Endothelial cell of umbilical vein (primary cell): Measurements from ENCODE around the gene TMEM239. TPM values are rescaled to one million over a fixed set of nuclear protein-coding genes. Genes with fewer than 3 reads are reported as not detected.

ENCODE experiments used
- Bru-seq: library from RNA; stranded (reverse); fragments of 400-500 nt; gene quantifications from one replicate; lab custom pipeline; 2021; lab: Mats Ljungman, UMichigan
- BruChase-seq, 2 experiments: library from RNA; stranded (reverse); fragments of 400-500 nt; gene quantifications; one replicate each; lab custom pipeline; 2021; lab: Mats Ljungman, UMichigan
- BruUV-seq: library from RNA; stranded (reverse); fragments of 400-500 nt; replicated peaks from 2 replicates; lab custom pipeline; 2021; lab: Mats Ljungman, UMichigan
- CTCF ChIA-PET: fragments of 300-600, 350-600 bp; sonication (Branson Sonifier 250); formaldehyde crosslinking; loops from one replicate; lab custom pipeline; 2021; ENCODE audit warnings: antibody characterized with exemption, inconsistent platforms; lab: Charles Lee
- POLR2A ChIA-PET: fragments of 300-600, 350-600 bp; sonication (Branson Sonifier 250); formaldehyde crosslinking; loops from one replicate; lab custom pipeline; 2021; ENCODE audit warnings: antibody characterized with exemption, inconsistent platforms; lab: Charles Lee
- DNase-seq: peaks from one replicate; pipeline ENCODE4 v3.0.0-alpha.2; 2011; ENCODE audit warnings: low read depth, low spot score
- FAIRE-seq: peaks from 2 replicates; lab custom pipeline; 2011; peaks lifted over from hg19 to GRCh38; lab: Jason Lieb, UNC
- H2AFZ ChIP-seq: 2 replicates; pipeline ENCODE4 v1.6.0; 2012; ENCODE audit warnings: low read depth, low read length, control low read depth, inconsistent platforms
- H3K27ac ChIP-seq: 2 replicates; pipeline ENCODE4 v1.5.1; 2011; ENCODE audit warnings: low read depth, mild to moderate bottlenecking, control low read depth, low read length, moderate library complexity; ENCODE audit not compliant: insufficient read depth
- H3K27me3 ChIP-seq, 2 experiments: 2 replicates each; pipeline versions ENCODE4 v1.6.0 to v1.6.1; 2011; ENCODE audit warnings: low read length in 2 of 2, mixed read lengths in 1 of 2; ENCODE audit not compliant: control insufficient read depth in 2 of 2, insufficient read depth in 2 of 2
- H3K36me3 ChIP-seq, 2 experiments: 2 replicates in 1 of 2; 3 replicates in 1 of 2; pipeline ENCODE4 v1.5.1; 2011; ENCODE audit warnings: low read length in 2 of 2, mild to moderate bottlenecking in 1 of 2, moderate library complexity in 1 of 2; ENCODE audit not compliant: control insufficient read depth in 2 of 2, insufficient read depth in 2 of 2; ENCODE audit errors: extremely low read depth in 1 of 2
- H3K4me1 ChIP-seq: 3 replicates; pipeline ENCODE4 v1.5.1; 2011; ENCODE audit warnings: mild to moderate bottlenecking, low read length; ENCODE audit not compliant: control insufficient read depth, insufficient read depth; ENCODE audit errors: extremely low read depth
- H3K4me2 ChIP-seq: 2 replicates; pipeline ENCODE4 v1.6.1; 2011; ENCODE audit warnings: low read length, control low read depth, mixed read lengths; ENCODE audit not compliant: insufficient read depth
- H3K4me3 ChIP-seq, 3 experiments: fragments of 200-600 bp in 1 of 3; sonication (generic), shearing (Covaris generic) in 1 of 3; replicated peaks in 1 of 3; 2 replicates each; pipeline ENCODE4 v1.5.1; 2011 to 2016; ENCODE audit warnings: control low read depth in 3 of 3, low read length in 3 of 3, mild to moderate bottlenecking in 2 of 3, inconsistent platforms in 1 of 3, low read depth in 1 of 3, moderate library complexity in 1 of 3; ENCODE audit not compliant: insufficient read depth in 1 of 3
- H3K79me2 ChIP-seq: 2 replicates; pipeline ENCODE4 v1.6.0; 2012; ENCODE audit warnings: low read length, inconsistent platforms; ENCODE audit not compliant: control insufficient read depth, insufficient read depth
- H3K9ac ChIP-seq: replicated peaks from 2 replicates; pipeline ENCODE3; 2011; ENCODE audit warnings: low read length, control low read depth; ENCODE audit not compliant: insufficient read depth; ENCODE audit errors: extremely low read depth
- H3K9me1 ChIP-seq: replicated peaks from 3 replicates; pipeline ENCODE4 v1.6.0; 2011; ENCODE audit warnings: mild to moderate bottlenecking, low read length; ENCODE audit not compliant: control insufficient read depth, insufficient read depth; ENCODE audit errors: extremely low read depth
- H3K9me3 ChIP-seq: replicated peaks from 2 replicates; pipeline ENCODE4 v1.5.1; 2012; ENCODE audit warnings: low read length, inconsistent platforms; ENCODE audit not compliant: control insufficient read depth, insufficient read depth
- H4K20me1 ChIP-seq: replicated peaks from 2 replicates; pipeline ENCODE3; 2011; ENCODE audit warnings: mild to moderate bottlenecking, low read length; ENCODE audit not compliant: control insufficient read depth, insufficient read depth; ENCODE audit errors: extremely low read depth
- EZH2 ChIP-seq: IDR thresholded peaks from 2 replicates; pipeline ENCODE4 v1.6.1; 2012; ENCODE audit warnings: borderline replicate concordance, low read depth, mild to moderate bottlenecking, moderate library complexity, low read length, inconsistent platforms; ENCODE audit not compliant: severe bottlenecking
- FOS ChIP-seq: IDR thresholded peaks from 2 replicates; pipeline ENCODE4 v1.6.1; 2011; ENCODE audit warnings: mild to moderate bottlenecking, low read length, moderate library complexity, borderline replicate concordance; ENCODE audit not compliant: insufficient read depth
- GATA2 ChIP-seq: IDR thresholded peaks from 2 replicates; pipeline ENCODE4 v1.7.0; 2011; ENCODE audit warnings: low read depth, mild to moderate bottlenecking, moderate library complexity, mixed read lengths, low read length; ENCODE audit not compliant: insufficient read length, insufficient read depth
- JUN ChIP-seq: IDR thresholded peaks from 2 replicates; pipeline ENCODE4 v1.6.1; 2011; ENCODE audit warnings: borderline replicate concordance, low read depth; ENCODE audit not compliant: insufficient read length, insufficient read depth
- MYC ChIP-seq: IDR thresholded peaks from one replicate; pipeline ENCODE4 v1.6.1; 2011; ENCODE audit warnings: mild to moderate bottlenecking, low read depth, low read length
- POLR2A ChIP-seq: IDR thresholded peaks from 2 replicates; pipeline ENCODE4 v1.6.1; 2012; ENCODE audit warnings: low read depth, mild to moderate bottlenecking, control low read depth, low read length
- POLR2AphosphoS5 ChIP-seq: IDR thresholded peaks from 2 replicates; pipeline ENCODE4 v1.6.1; 2012; ENCODE audit warnings: low read depth, mild to moderate bottlenecking, control low read depth, low read length, moderate library complexity; ENCODE audit not compliant: insufficient read depth
- dilution Hi-C: fragments of 300-500 bp; cut with MboI; formaldehyde crosslinking; loops from one replicate; pipeline ENCODE4 v1.15.0; 2019; ENCODE audit warnings: low sequenced_read_pairs; ENCODE audit not compliant: extremely low pct_ligation_motif_present
- intact Hi-C: fragments of 100-400 bp; cut with micrococcal nuclease; formaldehyde crosslinking; loops from one replicate; pipeline ENCODE4 v1.10.0; 2022
- long read RNA-seq: library from polyadenylated mRNA; stranded (forward); transcript quantifications from one replicate; pipeline ENCODE4 v2.0.0, GENCODE V29; 2021
- polyA minus RNA-seq, 3 experiments: library from RNA; depleted of rRNA, polyadenylated mRNA; stranded (reverse); fragments of >200 nt; gene quantifications; 1 replicate in 1 of 3; 2 replicates in 2 of 3; pipeline ENCODE4 v1.2.3, GENCODE V29; 2011
- polyA plus RNA-seq, 4 experiments: library from polyadenylated mRNA; depleted of rRNA in 3 of 4; stranded (reverse) in 3 of 4; unstranded in 1 of 4; fragments of >200 nt; gene quantifications; 2 replicates each; pipeline versions ENCODE4 v1.2.1 to v1.2.3, GENCODE V29; 2011 to 2012; ENCODE audit warnings: missing spikeins in 1 of 4
- total RNA-seq: library from RNA; stranded (reverse); gene quantifications from 2 replicates; pipeline ENCODE4 v1.2.3, GENCODE V29; 2021
- TF ChIP-seq, protein P1 (sequence below), 2 donors: IDR thresholded peaks; 1 replicate in 1 of 2; 2 replicates in 1 of 2; pipeline ENCODE4 v1.5.1; 2011; ENCODE audit warnings: low read length in 2 of 2, mild to moderate bottlenecking in 2 of 2, moderate library complexity in 2 of 2, control low read depth in 1 of 2, inconsistent platforms in 1 of 2, low read depth in 1 of 2; ENCODE audit not compliant: insufficient read depth in 1 of 2; ENCODE audit errors: extremely low read depth in 1 of 2
- TF ChIP-seq, protein P2 (sequence below): IDR thresholded peaks from 2 replicates; pipeline ENCODE4 v1.6.1; 2011; ENCODE audit not compliant: insufficient read depth, insufficient read length

TMEM239 gene
- total RNA-seq, result not detected in 2 replicates
- not detected in 2 replicates for polyA plus RNA-seq
- polyA plus RNA-seq (2011; cell fraction: cytosol; rRNA removed), result not detected in 2 replicates
- polyA plus RNA-seq (2011; cell fraction: nucleus; rRNA removed), result not detected in 2 replicates
- polyA plus RNA-seq (2012), result not detected in 2 replicates
- polyA minus RNA-seq, result not detected in 2 replicates
- not detected for polyA minus RNA-seq (2011; cell fraction: cytosol; rRNA and poly(A)+ RNA removed)
- polyA minus RNA-seq (2011; cell fraction: nucleus; rRNA and poly(A)+ RNA removed), result not detected in 2 replicates
- Bru-seq, nascent RNA, result not detected
- BruChase-seq, experiment 1, labeled RNA remaining after a 6-hour chase, result not detected
- BruChase-seq, experiment 2, labeled RNA remaining after a 2-hour chase, result not detected
- long read RNA-seq, result 0 reads

DNA sequence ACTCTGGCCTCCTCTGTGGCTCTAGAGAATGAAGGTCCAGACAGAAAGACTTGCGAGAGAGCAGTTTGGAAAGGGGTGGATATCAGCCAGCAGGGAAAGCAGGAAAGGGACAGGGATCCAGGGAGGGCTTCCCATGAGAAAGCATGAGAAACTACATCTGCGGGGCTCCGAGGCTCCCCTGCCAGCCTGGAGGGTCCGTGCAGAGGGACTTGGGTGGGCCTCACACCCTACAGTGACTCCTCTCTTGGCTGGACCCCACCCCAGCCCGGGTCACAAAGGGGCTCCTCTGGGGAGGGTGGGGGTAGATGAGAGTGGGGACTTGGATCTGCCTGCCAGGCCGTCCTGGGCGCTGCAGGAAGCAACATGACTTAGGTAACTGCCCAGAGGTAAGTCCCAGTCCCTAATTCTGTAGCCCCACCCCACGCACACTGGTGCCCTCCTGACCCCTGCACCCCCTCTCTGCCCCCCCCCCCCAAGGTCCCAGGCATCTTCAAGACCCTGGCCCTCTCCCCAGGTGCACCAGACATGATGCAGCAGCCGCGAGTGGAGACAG is at the start of gene TMEM239:
Gene TMEM239 (plus strand): TSS at position 335 of the 553 bp plus-strand sequence. CDS start 191 bp downstream, at position 526.
- H2AFZ ChIP-seq, result no peak within 1 kb of the TSS
- DNase-seq, result no peak
- no peak within 1 kb of the TSS for H3K27ac ChIP-seq
- peaks cover 18 to 26% of the 10 kb centered on the region in 2 experiments for H3K27me3 ChIP-seq
- H3K36me3 ChIP-seq, result no peaks in the 10 kb centered on the region
- CTCF ChIA-PET, result interaction anchor here (0.7 to 1.0 kb wide), 3 partner anchors 23 to 38 kb away, joined by 3 to 6 read pairs (median 3); no protein-coding TSS in a partner anchor
- FAIRE-seq, result no peak
- no peaks in the 10 kb centered on the region for H3K9me1 ChIP-seq
- H3K9me3 ChIP-seq, result peaks cover 1% of the 10 kb centered on the region
- H3K4me1 ChIP-seq, result no peaks in the 10 kb centered on the region
- intact Hi-C loops (no loop called here), dilution Hi-C loops (no loop called here)
- no peak for TF ChIP-seq GATA2
- TF ChIP-seq EZH2, result no peak
- TF ChIP-seq POLR2AphosphoS5, result no peak
- TF ChIP-seq MYC, result no peak
- TF ChIP-seq, protein P1, sequence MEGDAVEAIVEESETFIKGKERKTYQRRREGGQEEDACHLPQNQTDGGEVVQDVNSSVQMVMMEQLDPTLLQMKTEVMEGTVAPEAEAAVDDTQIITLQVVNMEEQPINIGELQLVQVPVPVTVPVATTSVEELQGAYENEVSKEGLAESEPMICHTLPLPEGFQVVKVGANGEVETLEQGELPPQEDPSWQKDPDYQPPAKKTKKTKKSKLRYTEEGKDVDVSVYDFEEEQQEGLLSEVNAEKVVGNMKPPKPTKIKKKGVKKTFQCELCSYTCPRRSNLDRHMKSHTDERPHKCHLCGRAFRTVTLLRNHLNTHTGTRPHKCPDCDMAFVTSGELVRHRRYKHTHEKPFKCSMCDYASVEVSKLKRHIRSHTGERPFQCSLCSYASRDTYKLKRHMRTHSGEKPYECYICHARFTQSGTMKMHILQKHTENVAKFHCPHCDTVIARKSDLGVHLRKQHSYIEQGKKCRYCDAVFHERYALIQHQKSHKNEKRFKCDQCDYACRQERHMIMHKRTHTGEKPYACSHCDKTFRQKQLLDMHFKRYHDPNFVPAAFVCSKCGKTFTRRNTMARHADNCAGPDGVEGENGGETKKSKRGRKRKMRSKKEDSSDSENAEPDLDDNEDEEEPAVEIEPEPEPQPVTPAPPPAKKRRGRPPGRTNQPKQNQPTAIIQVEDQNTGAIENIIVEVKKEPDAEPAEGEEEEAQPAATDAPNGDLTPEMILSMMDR (IDR thresholded peaks at IDR 0.05; ENCODE audit: extremely low read depth in 1 of 2, insufficient read depth in 1 of 2, low read depth in 1 of 2, low read length in 2 of 2), result no peak
- TF ChIP-seq POLR2A, result no peak
- TF ChIP-seq FOS, result no peak
- TF ChIP-seq, protein P2, sequence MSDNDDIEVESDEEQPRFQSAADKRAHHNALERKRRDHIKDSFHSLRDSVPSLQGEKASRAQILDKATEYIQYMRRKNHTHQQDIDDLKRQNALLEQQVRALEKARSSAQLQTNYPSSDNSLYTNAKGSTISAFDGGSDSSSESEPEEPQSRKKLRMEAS, result no peak
- TF ChIP-seq JUN, result no peak
- no peaks in the 10 kb centered on the region for H4K20me1 ChIP-seq
- POLR2A ChIA-PET, result no interaction called here
- H3K4me3 ChIP-seq, result no peak within 1 kb of the TSS
- H3K79me2 ChIP-seq, result no peaks in the 10 kb centered on the region
- H3K9ac ChIP-seq, result no peak within 1 kb of the TSS
- no TSS peak for BruUV-seq
- H3K4me2 ChIP-seq, result no peak within 1 kb of the TSS
